HTERT RPE-1 (cell line): Measurements from ENCODE around the gene MADD.
"Not testable (repeated sequence)": the region's sequence is repeated elsewhere in the genome, so short reads cannot be mapped to it uniquely, and the experiment has no call there.

Experiments
- in situ Hi-C: fragments of 300-500 bp; cut with MboI; formaldehyde crosslinking; loops from 4 replicates; pipeline ENCODE4 v1.14.3; 2020; ENCODE audit warnings: low sequenced_read_pairs

Gene MADD

GRCh38 chr11:47317064-47317828, 47.3 kb downstream of the MADD start:
- in situ Hi-C loops = no loop called here

GRCh38 chr11:47318166-47318565, 48.2 kb downstream of the MADD start:
- in situ Hi-C loops = no loop called here

GRCh38 chr11:47324520-47324919, 54.6 kb downstream of the MADD start:
- in situ Hi-C loops = no loop called here

- in situ Hi-C loops = no loop called here
Observed at GRCh38 chr11:47325271-47326041, 55.5 kb downstream of the MADD start.

- in situ Hi-C loops = no loop called here
Observed at GRCh38 chr11:47326198-47326597, 56.3 kb downstream of the MADD start.

GRCh38 chr11:47327025-47327424, 57.1 kb downstream of the MADD start:
- in situ Hi-C loops = no loop called here

- in situ Hi-C loops = no loop called here
Observed at GRCh38 chr11:47327949-47328348, 58.0 kb downstream of the MADD start.

- in situ Hi-C loops = no loop called here
Observed at GRCh38 chr11:47328449-47329390, 58.8 kb downstream of the MADD start.

GRCh38 chr11:47329431-47329986, 59.6 kb downstream of the MADD start:
- in situ Hi-C loops = no loop called here

GRCh38 chr11:47329987-47330931, 60.3 kb downstream of the MADD start:
- in situ Hi-C loops = no loop called here

- in situ Hi-C loops = no loop called here
Observed at GRCh38 chr11:47331454-47332302, 61.7 kb downstream of the MADD start.

GRCh38 chr11:47332303-47332711, 62.4 kb downstream of the MADD start:
- in situ Hi-C loops = no loop called here

- in situ Hi-C loops = no loop called here
Observed at GRCh38 chr11:47332791-47333525, 63.0 kb downstream of the MADD start.

GRCh38 chr11:47333526-47333845, 63.6 kb downstream of the MADD start:
- in situ Hi-C loops = no loop called here

GRCh38 chr11:47333886-47334443, 64.0 kb downstream of the MADD start:
- in situ Hi-C loops = no loop called here

GRCh38 chr11:47334699-47335411, 64.9 kb downstream of the MADD start:
- in situ Hi-C loops = not testable (repeated sequence)

- in situ Hi-C loops = no loop called here
Observed at GRCh38 chr11:47335733-47336132, 65.8 kb downstream of the MADD start.
